ENCODE data around the gene WASF2.

GRCh38 chr1:27526569-27527222 lies 36.7 kb upstream of the WASF2 start:
- TF ChIP-seq CTCF (IDR thresholded peaks at IDR 0.05; ENCODE audit: insufficient read depth, low read length, poor library complexity, severe bottlenecking) (no peak), EZH2phosphoT487 (conservative IDR thresholded peaks at IDR 0.05; ENCODE audit: low read length) (no peak)

Data from SU-DHL-6 (cell line).